ENCODE measurements around the gene PSPN. TPM values are rescaled to one million over a fixed set of nuclear protein-coding genes. Genes with fewer than 3 reads are reported as not detected.

PSPN gene
- total RNA-seq, 1 experiment from 2014 or later = 2.3 TPM

DNA sequence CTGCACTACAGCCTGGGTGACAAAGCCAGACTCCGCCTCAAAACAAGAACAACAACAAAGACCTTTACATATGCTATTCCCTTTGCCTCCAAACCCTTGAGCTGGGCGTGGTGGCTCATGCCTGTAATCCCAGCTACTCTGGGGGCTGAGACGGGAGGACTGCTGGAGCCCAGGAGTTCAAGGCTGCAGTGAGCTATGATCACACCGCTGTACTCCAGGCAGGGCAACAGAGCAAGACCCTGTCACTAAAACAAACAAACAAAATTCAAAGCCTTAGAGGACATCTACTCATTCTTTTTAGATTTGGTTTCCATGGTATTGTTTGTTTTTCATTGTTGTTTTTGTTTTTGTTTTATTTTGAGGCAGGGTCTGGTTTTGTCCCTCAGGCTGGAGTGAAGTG lies 50.1 kb downstream of the PSPN start:
- no peak for DNase-seq (ENCODE audit: low spot score)

Other genes starting within 250 kb of the PSPN start
- 0.05 and 0.07 TPM in 2 replicates for gene ACSBG2, start 240.3 kb downstream of the PSPN start, total RNA-seq (2014; rRNA removed; shearing (Covaris generic))
- 14.4 and 16.1 TPM in 2 replicates for gene MLLT1, start 96.0 kb downstream of the PSPN start, total RNA-seq (2014; rRNA removed; shearing (Covaris generic))
- gene ACER1, start 42.3 kb downstream of the PSPN start, total RNA-seq (2014; rRNA removed; shearing (Covaris generic)) = not detected in 2 replicates
- gene CLPP, start 14.4 kb downstream of the PSPN start, total RNA-seq (2014; rRNA removed; shearing (Covaris generic)) = 111 and 113 TPM in 2 replicates
- gene ALKBH7, start 3.1 kb downstream of the PSPN start, total RNA-seq (2014; rRNA removed; shearing (Covaris generic)) = 63.5 and 66.2 TPM in 2 replicates
- 76.6 and 93.8 TPM in 2 replicates for gene GTF2F1, start 17.2 kb upstream of the PSPN start, total RNA-seq (2014; rRNA removed; shearing (Covaris generic))
- gene KHSRP, start 48.9 kb upstream of the PSPN start, total RNA-seq (2014; rRNA removed; shearing (Covaris generic)) = 100.0 and 131 TPM in 2 replicates
- gene SLC25A41, start 57.8 kb upstream of the PSPN start, total RNA-seq (2014; rRNA removed; shearing (Covaris generic)) = 1.7 TPM in 1 of 2 replicates, not detected in the other
- 65.8 and 105 TPM in 2 replicates for gene SLC25A23, start 83.9 kb upstream of the PSPN start, total RNA-seq (2014; rRNA removed; shearing (Covaris generic))
- gene CRB3, start 88.3 kb upstream of the PSPN start, total RNA-seq (2014; rRNA removed; shearing (Covaris generic)) = not detected in 2 replicates
- 0.17 TPM in 1 of 2 replicates, not detected in the other for gene DENND1C, start 105.9 kb upstream of the PSPN start, total RNA-seq (2014; rRNA removed; shearing (Covaris generic))
- gene TUBB4A, start 126.4 kb upstream of the PSPN start, total RNA-seq (2014; rRNA removed; shearing (Covaris generic)) = 9.1 and 12.6 TPM in 2 replicates
- not detected in 2 replicates for gene TNFSF9, start 155.1 kb upstream of the PSPN start, total RNA-seq (2014; rRNA removed; shearing (Covaris generic))
- 22.7 and 57.3 TPM in 2 replicates for gene CD70, start 215.2 kb upstream of the PSPN start, total RNA-seq (2014; rRNA removed; shearing (Covaris generic))

Measured in A172 (cell line).